Measurements from ENCODE around the gene CEP83. TPM values are rescaled to one million over a fixed set of nuclear protein-coding genes. Genes with fewer than 3 reads are reported as not detected.

Gene CEP83
- total RNA-seq (2014; rRNA removed; shearing (Covaris generic)): 19.9 and 21.2 TPM in 2 replicates

GRCh38 chr12:94459728-94460615, at the start of gene CEP83:
Gene CEP83 (minus strand): TSS chr12:94459867. CDS start chr12:94412490, 47,377 bp downstream.

Other genes starting within 250 kb of the CEP83 start
- 3.5 and 4.0 TPM in 2 replicates for gene TMCC3, start 190.7 kb upstream of the CEP83 start, total RNA-seq (2014; rRNA removed; shearing (Covaris generic))